Epithelial cell of prostate (primary cell): Measurements from ENCODE around the gene IGF1.
"Not testable (repeated sequence)": the region's sequence is repeated elsewhere in the genome, so short reads cannot be mapped to it uniquely, and the experiment has no call there.

Experiments used
- DNase-seq: peaks from one replicate; pipeline ENCODE4 v3.0.0-alpha.2; 2011; ENCODE audit warnings: low read depth, low spot score
- H3K27ac ChIP-seq: fragments of 450-650 bp; 2 replicates; pipeline ENCODE4 v1.5.1; 2017; ENCODE audit warnings: mild to moderate bottlenecking

Gene IGF1

DNA sequence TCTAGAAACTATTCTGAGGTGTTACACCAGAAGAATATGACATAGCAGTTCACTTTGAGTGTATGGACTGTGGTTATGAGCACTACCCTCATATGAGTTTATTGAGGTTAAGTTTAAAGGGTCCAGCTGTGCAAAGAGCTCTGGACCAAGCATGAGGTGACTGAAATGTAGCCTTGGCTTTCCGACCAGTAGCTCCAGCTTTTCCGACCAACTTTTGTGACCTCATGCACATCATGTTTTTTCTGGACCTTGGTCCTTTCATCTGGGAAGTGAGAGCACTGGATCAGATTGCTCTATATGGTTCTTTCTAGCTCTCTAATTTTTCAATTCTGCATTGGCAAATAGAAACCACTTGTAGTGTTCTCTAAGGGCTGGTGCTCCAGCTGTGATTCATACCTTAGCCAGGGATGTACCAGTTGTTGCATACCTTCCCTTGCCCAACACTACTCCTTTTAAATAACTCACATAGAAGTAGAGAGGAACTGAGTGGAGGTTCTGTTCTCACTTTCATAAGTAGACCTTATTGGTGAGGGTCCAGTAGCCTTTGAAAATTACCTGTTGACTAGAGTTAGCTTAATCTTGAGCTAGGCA lies 16.6 kb downstream of the IGF1 start:
- DNase-seq, result no peak
- no peak overlapping the region for H3K27ac ChIP-seq

DNA sequence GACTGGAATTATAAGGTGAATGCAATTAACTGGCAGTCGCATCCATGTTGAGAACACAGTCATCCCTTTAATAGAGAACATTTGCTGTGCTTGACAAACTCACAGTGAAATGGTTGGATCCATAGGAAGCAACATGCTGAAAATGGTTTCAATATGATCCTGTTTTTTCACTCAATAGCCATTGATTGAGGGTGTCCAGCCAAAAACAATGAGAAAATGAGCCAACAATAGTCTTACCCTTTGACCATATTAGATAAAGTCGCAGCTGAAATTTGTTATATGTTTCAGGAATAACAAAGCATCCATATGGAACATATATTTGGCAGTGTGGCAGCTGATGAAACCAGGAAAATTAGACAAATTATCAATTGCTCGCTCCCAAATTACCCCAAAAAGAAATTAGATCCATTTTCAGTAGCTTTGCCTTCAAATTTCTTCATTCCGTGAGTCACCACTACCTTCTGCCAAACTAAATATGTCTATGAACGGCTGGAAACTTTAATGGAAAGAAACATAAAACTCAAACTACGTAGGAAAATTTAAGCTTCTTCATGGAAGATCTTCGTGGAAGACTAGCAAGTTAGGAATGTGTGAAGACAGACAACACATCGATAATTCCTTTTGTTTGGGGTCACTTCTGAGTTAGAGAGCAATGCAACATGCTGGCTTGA lies 17.4 kb downstream of the IGF1 start:
- H3K27ac ChIP-seq, result no peak overlapping the region
- DNase-seq, result no peak

DNA sequence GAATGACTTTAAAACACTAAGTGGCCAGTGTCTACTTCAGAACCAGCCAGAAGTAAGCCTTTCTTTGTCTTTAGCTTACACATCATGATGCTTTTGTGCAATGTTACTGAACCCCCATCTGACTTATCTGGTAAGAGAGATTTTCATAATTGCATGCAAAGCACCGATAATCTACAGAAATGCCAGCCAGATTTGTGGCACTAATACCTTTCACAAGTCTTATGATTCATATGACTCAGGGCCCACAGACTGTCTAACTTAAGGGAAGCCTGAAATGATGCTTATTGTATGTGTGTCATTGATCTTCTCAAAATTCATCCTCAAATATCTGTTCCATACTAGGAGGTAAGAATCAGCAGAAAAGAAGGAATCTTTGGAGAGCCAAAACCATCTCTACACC lies 18.0 kb downstream of the IGF1 start:
- no peak overlapping the region for H3K27ac ChIP-seq
- no peak for DNase-seq

DNA sequence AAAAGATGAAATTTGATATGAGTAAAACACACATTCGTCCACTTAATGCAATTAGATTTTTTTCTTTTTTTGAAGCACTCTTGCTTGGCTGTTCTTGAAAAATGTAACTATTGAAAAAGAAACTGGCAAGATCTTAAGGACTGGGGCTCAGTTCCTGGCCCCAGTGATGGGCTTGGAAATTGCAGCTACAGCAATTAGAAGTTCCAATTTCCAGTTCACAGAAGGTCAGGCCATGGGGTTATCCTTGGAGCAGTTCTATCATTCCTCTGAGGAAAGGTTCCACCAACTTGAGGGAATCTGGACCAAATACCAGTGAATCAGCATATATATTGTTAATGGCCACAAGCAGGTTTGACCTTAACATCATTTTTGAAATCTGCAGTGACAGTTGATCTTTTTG lies 18.9 kb downstream of the IGF1 start:
- no peak overlapping the region for H3K27ac ChIP-seq
- no peak for DNase-seq

GRCh38 chr12:102459314-102459713 lies 21.0 kb downstream of the IGF1 start:
- DNase-seq, result no peak
- H3K27ac ChIP-seq, result no peak overlapping the region

- no peak for DNase-seq
- no peak overlapping the region for H3K27ac ChIP-seq
These were observed 25.3 kb downstream of the IGF1 start for GRCh38 chr12:102454808-102455760.

- no peak overlapping the region for H3K27ac ChIP-seq
- DNase-seq, result no peak
These were observed 26.0 kb downstream of the IGF1 start for GRCh38 chr12:102454330-102454729.

DNA sequence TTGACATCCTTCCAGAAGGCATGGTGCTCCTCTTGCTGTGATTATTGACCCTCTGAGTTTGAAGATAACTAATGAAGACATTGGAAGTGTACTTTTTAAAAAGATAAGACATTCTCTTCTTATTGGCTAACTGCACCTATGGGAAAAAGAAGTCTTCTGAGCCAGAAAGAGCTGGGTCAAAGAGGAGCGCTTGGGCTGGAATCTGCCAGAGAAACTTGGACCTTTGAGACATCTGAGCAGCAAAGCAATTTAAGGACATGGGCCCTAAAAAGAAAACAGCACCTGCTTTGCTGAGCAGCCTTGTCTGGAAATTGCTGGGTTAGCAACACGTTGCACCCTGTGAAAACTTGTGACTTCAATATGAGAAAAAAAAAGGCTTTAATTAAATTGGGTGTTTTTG lies 27.8 kb downstream of the IGF1 start:
- DNase-seq, result no peak
- H3K27ac ChIP-seq, result no peak overlapping the region

- H3K27ac ChIP-seq, result not testable (repeated sequence)
These were observed 31.3 kb downstream of the IGF1 start for GRCh38 chr12:102449018-102449417.

DNA sequence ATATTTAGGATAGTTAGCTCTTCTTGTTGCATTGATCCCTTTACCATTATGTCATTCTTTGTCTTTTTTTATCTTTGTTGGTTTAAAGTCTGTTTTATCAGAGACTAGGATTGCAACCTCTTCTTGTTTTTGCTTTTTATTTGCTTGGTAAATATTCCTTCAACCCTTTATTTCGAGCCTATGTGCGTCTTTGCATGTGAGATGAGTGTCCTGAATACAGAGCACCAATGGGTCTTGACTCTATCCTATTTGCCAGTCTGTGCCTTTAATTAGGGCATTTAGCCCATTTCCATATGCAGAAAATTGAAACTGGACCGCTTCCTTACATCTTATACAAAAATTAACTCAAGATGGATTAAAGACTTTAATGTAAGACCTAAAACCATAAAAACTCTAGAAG lies 32.9 kb downstream of the IGF1 start:
- H3K27ac ChIP-seq, DNase-seq: not testable (repeated sequence)

More at GRCh38 chr12:102449018-102449417, 31.3 kb downstream of the IGF1 start:
- not testable (repeated sequence) for DNase-seq

DNA sequence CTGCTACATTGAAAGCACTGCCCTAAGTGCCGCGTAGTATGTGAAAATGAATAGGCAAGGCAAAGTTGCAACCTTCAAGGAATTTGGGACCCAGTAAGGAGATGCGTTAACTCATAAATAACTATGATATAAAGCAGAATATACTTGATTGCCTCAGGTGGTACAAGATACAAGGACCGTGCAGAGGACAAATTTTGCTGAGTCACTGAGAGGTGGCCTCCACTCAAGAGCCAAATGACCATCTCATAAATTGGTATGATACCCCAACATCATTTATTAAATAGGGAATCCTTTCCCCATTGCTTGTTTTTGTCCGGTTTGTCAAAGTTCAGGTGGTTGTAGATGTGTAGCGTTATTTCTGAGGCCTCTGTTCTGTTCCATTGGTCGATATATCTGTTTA lies 35.7 kb downstream of the IGF1 start:
- no peak overlapping the region for H3K27ac ChIP-seq
- DNase-seq, result no peak

- no peak overlapping the region for H3K27ac ChIP-seq
- DNase-seq, result no peak
These were observed 36.3 kb downstream of the IGF1 start for GRCh38 chr12:102444093-102444492.

- DNase-seq, result no peak
- H3K27ac ChIP-seq, result no peak overlapping the region
These were observed 39.2 kb downstream of the IGF1 start for GRCh38 chr12:102441077-102441596.

- H3K27ac ChIP-seq, result no peak overlapping the region
- no peak for DNase-seq
These were observed 40.6 kb downstream of the IGF1 start for GRCh38 chr12:102439426-102440405.

DNA sequence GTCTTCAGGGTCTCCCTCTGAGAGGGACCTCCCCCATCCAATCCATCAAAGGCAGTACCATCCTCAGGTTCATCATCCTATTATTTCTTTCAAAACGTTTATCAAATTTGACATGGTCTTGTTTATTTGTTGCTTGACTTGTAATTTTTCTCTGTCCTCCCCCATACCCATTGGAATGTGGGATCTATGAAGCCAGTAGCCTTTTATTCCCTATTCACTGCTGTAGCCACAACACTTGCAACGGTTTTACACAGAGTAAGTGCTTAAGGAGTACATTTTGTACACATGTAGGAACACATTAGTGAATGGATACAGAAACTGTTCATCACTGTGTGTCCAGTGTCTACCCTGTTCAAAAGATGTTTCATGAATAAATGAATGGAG lies 41.5 kb downstream of the IGF1 start:
- no peak overlapping the region for H3K27ac ChIP-seq
- DNase-seq, result no peak

DNA sequence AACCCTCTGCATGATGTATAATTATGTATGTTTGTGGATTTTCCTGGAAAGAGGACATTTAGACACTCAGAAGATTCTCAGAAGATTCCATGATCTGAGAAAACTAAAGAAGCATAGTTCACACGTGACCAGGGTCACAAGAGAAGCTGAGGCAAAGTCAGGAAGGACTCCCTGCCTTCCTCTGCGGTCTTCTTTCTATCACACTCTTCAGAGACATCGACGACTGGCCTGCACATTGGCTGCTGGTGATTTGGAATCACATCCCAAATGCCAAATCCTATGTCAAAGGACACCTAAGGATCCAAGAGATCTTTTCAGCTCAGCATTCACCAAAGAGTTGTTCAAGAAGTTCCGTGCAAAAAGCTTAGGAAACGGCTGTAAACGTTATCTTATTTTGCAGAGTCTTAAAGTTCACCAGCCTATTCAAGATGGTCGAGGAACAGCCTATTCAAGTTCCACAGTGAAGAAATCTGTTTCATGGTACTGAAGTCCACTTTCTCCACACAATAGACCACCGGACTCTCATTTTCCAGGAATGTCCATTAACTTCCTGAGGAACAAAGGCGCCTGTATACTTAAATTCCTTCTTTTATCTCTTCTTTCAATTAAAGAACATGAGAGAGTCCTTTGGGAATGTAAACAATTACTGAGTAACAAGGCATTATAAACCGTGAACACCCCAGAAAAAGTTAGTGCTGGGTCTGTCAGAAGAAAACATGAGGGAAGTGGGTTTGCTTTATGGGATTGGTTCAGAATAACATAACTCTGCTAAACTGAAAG lies 42.1 kb downstream of the IGF1 start:
- no peak for DNase-seq
- H3K27ac ChIP-seq, result no peak overlapping the region

- no peak overlapping the region for H3K27ac ChIP-seq
- DNase-seq, result no peak
These were observed 42.9 kb downstream of the IGF1 start for GRCh38 chr12:102437511-102437910.

- no peak overlapping the region for H3K27ac ChIP-seq
These were observed 43.5 kb downstream of the IGF1 start for GRCh38 chr12:102436867-102437266.

GRCh38 chr12:102435827-102436436 lies 44.4 kb downstream of the IGF1 start:
- no peak overlapping the region for H3K27ac ChIP-seq
- no peak for DNase-seq

More at GRCh38 chr12:102436867-102437266, 43.5 kb downstream of the IGF1 start:
- DNase-seq, result no peak
